Subcutaneous adipose tissue (tissue), 4 donors: ENCODE data around the gene CC2D2B. TPM values are rescaled to one million over a fixed set of nuclear protein-coding genes. Genes with fewer than 3 reads are reported as not detected.

ENCODE experiments used
- total RNA-seq, 4 donors: library from RNA; depleted of rRNA; stranded (reverse); fragments of >200 nt; gene quantifications; one replicate each; pipeline ENCODE4 v1.1.0, GENCODE V29; 2016
- TF ChIP-seq, protein P1 (sequence below): fragments of 450-650 bp; IDR thresholded peaks from one replicate; pipeline ENCODE4 v1.5.1; 2016; ENCODE audit warnings: low read depth, mild to moderate bottlenecking, control low read depth, antibody characterized with exemption, moderate library complexity

The CC2D2B gene
- total RNA-seq, 4 donors from 2014 or later = 1.1 to 4.4 (median 2.2) TPM

DNA sequence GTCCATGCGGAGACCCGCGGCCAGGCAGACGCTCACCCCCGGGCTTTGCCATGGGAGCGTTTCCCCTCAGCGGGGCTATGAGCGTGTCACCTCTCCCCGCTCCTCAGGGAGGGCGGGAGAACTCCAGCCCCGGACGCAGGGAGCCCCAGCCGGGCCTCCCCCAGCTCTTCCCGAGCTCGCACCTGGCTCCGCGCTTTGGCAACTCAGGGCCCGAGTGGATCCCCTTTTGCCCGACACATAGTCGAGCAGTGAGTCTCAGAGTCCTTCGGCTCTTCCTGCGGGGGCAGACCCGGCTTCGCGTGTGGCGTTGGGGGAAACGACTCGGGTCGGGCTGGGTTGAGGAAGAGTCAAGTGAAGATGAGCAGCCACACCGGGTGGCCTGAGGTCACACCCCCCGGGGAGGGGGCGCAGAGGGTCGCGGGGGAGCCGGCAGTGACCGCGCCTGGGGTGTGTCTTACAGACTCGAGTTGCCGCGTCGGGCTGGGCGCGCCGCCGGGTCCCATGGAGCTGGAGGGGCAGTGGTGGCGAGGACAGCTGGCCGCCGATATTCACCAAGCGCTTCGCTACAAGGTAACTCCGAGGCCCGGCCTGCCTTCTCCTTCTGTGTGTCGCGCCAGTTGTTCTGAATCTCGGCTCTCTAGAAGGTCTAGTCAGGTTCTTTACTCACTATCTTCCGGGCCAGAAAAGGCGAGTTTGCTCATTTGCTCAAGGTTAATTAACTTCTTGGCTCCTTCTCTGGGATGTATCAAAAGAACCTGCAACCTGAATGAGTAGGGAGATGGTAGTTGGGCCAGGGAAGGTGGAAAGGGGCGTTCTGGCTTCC, 136.3 kb downstream of the CC2D2B start:
- TF ChIP-seq, protein P1, sequence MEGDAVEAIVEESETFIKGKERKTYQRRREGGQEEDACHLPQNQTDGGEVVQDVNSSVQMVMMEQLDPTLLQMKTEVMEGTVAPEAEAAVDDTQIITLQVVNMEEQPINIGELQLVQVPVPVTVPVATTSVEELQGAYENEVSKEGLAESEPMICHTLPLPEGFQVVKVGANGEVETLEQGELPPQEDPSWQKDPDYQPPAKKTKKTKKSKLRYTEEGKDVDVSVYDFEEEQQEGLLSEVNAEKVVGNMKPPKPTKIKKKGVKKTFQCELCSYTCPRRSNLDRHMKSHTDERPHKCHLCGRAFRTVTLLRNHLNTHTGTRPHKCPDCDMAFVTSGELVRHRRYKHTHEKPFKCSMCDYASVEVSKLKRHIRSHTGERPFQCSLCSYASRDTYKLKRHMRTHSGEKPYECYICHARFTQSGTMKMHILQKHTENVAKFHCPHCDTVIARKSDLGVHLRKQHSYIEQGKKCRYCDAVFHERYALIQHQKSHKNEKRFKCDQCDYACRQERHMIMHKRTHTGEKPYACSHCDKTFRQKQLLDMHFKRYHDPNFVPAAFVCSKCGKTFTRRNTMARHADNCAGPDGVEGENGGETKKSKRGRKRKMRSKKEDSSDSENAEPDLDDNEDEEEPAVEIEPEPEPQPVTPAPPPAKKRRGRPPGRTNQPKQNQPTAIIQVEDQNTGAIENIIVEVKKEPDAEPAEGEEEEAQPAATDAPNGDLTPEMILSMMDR = no peak

DNA sequence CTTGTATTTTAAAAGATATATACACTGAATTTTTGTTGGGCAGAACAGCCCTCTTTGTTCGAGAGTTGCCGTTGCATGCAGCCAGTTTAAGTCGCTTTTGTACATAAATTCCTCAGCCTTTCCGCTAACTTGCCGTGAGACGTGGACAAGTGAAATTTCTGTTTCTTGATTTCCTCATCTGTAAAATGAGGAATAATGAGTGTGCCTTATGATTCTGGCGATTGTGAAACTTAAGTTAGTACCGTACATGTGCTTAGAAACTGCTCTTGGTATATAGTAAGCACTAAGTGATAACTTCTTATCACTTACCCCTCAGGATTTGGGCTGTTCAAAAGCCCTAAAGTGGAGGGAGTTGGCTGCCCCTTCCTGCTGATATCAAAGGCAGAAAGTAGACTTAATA, 137.0 kb downstream of the CC2D2B start:
- TF ChIP-seq, protein P1 = no peak

DNA sequence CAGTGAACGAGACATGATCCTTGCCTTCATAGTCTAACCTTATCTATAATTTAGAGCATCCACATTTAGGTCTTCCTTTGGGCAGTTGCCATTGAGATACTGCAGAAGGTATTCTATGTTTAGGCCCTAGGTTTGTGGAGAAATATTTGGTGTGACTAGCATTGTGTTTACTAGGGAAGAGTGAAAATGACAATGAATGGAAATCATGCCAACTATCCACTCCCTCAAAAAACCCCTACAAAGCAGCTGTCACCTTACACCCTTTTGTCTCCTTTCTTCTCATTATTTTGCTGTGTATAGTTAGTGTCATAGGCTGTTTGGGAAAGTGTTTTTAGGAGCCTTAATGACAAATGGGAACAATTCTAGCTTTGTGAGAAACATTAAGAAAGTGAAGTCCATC, 138.8 kb downstream of the CC2D2B start:
- TF ChIP-seq, protein P1 = no peak

DNA sequence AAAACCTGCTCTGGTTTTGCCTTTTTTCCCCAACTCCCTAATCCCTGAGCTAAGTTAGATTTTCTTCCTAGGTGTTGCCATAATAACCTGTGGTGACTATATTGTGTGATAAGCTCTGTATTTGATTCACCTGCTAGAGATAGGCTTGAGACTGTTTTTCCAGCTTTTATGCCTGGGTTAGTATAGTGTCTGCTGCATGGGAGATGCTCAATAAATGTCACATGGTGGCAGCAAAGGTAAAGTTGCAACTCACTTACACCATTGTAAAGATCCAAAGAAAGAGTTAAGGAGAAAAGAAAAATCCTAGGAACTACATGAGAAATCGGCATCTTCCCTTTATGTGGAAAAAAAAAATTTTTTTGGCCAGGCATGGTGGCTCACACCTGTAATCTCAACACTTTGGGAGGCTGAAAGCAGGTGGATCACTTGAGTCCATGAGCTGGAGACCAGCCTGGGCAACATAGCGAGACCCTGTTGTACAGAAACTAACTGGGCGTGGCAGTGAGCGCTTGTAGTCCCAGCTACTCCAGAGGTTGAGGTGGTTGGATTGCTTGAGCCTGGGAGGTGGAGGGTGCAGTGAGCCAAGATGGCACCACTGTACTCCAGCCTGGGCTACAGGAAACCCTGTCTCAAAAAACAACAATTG, 139.4 kb downstream of the CC2D2B start:
- TF ChIP-seq, protein P1 = no peak

DNA sequence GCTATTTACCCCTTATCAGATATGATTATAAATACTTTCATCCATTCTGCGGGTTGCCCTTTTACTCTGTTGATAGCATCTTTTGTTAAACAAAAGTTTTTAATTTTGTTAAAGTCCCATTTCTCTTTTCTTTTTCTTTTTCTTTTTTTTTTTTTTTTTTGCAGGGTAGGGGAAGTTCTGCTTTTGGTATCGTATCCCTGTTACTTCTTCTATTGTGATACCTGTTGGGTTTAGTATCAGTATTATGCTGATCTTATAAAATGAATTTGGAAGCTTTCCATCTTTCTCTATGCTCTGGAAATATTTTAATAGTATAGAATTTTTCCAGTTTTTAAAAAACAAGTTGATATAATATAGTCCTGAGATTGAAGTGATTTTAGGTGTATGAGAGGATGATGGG, 141.6 kb downstream of the CC2D2B start:
- TF ChIP-seq, protein P1 = no peak

DNA sequence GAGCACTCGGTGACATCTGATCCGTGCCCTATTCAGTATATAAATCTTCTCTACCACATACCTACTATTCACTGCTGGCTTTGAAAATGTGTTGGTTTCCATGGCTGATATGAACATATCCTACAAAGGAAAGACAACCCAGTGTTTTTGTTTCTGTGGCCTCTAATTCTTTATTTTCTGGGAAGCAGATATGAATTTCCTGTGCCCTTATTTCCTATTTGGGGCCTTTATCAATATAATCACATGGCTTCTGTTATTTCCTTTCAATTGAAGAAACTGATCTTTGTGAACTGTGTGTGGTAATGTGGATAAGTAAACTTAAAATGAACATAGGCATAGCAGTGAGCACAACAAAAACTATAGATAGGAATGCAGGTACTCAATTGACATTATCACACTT, 146.2 kb downstream of the CC2D2B start:
- TF ChIP-seq, protein P1 = no peak

DNA sequence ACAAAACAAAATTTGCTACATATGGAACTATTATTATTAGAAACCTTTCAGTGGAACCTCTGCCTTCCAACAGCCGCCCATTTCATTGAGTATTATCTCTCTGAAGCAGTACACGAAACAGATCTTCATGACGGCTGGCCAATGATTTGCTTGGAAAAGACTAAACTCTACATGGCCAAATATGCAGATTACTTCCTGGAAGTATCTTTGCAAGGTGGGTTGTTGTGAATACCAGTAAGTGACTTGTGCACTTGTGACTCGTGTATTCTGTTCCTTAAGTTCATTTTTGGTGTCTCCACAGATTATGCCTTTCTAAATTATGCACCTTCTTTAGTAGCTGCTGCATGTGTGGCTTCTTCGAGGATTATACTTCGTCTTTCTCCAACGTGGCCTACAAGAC, 149.0 kb downstream of the CC2D2B start:
- TF ChIP-seq, protein P1 = no peak
